ENCODE data around the gene MOB3A.

DNA sequence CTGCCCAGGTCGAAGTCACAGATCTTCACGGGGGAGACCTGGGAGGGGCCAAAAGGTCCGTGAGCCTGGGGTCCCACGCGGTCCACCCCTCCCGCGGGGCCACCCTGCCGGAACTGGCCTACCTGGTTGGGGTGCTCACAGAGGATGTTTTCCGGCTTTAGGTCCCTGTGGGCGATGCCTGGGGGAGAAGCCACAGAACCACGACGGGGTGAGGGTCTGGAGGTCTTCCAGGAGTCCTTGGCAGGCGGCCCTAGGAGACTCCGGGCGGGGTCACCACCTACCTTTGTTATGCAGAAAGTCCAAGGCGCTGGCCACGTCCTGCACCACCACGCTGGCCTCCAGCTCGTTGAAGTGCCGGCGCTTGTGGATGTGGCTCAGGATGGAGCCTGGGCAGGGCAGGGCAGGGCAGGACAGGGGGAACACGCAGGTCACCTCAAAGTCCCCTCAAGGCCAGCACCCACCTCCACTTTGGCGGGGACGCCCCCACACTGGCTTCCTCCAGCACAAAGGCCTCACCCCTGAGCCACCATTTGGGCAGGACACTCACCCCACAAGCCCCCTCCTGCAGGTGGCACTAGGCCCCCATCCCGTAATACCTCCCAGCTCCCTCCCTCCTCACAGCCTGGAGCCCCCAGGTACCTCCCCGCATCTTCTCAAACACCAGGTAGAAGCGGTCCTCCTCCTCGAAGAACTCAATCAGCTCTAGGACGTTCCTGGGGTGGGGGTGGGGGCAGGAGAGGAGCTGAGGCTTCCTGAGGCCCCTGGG, 53.5 kb downstream of the MOB3A start:
- TF ChIP-seq BHLHE40 (IDR thresholded peaks at IDR 0.05; ENCODE audit: borderline replicate concordance in 1 of 2, low read depth in 2 of 2, low read length in 1 of 2) = no peak
- TF ChIP-seq FOS (IDR thresholded peaks at IDR 0.05; ENCODE audit: borderline replicate concordance, extremely low read depth, insufficient read length) = no peak
- TF ChIP-seq CHD2 (IDR thresholded peaks at IDR 0.05; ENCODE audit: borderline replicate concordance, low read depth, low read length) = no peak
- no peak for TF ChIP-seq RCOR1 (conservative IDR thresholded peaks at IDR 0.05; ENCODE audit: low read depth, low read length)
- no peak for TF ChIP-seq ELK1 (IDR thresholded peaks at IDR 0.05; ENCODE audit: low read depth, low read length)
- TF ChIP-seq, protein P1, sequence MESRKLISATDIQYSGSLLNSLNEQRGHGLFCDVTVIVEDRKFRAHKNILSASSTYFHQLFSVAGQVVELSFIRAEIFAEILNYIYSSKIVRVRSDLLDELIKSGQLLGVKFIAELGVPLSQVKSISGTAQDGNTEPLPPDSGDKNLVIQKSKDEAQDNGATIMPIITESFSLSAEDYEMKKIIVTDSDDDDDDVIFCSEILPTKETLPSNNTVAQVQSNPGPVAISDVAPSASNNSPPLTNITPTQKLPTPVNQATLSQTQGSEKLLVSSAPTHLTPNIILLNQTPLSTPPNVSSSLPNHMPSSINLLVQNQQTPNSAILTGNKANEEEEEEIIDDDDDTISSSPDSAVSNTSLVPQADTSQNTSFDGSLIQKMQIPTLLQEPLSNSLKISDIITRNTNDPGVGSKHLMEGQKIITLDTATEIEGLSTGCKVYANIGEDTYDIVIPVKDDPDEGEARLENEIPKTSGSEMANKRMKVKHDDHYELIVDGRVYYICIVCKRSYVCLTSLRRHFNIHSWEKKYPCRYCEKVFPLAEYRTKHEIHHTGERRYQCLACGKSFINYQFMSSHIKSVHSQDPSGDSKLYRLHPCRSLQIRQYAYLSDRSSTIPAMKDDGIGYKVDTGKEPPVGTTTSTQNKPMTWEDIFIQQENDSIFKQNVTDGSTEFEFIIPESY (IDR thresholded peaks at IDR 0.05) = no peak
- no peak for TF ChIP-seq CBX5 (IDR thresholded peaks at IDR 0.05; ENCODE audit: low read depth)

Data from GM12878 (cell line).